Stimulated activated CD8-positive, alpha-beta memory T cell treated with anti-CD3 and anti-CD28 coated beads, Interleukin-4, amount 100 ng/mL, for 48 hours (primary cell): ENCODE measurements around the gene CCNY.

ENCODE experiments used
- DNase-seq: peaks from one replicate; pipeline ENCODE4 v3.0.0-alpha.2; 2020

CCNY gene

GRCh38 chr10:35434533-35434932 lies 98.2 kb downstream of the CCNY start:
- no peak for DNase-seq

GRCh38 chr10:35435824-35436223 lies 99.5 kb downstream of the CCNY start:
- DNase-seq: no peak

- DNase-seq: no peak
Observed at GRCh38 chr10:35437829-35438228, 101.5 kb downstream of the CCNY start.

- no peak for DNase-seq
Observed at GRCh38 chr10:35438718-35439571, 102.6 kb downstream of the CCNY start.

GRCh38 chr10:35440016-35440415 lies 103.7 kb downstream of the CCNY start:
- no peak for DNase-seq

- DNase-seq: no peak
Observed at GRCh38 chr10:35442028-35442427, 105.7 kb downstream of the CCNY start.

- no peak for DNase-seq
Observed at GRCh38 chr10:35442592-35442991, 106.3 kb downstream of the CCNY start.

- no peak for DNase-seq
Observed at GRCh38 chr10:35443858-35444257, 107.5 kb downstream of the CCNY start.

- DNase-seq: no peak
Observed at GRCh38 chr10:35445150-35445884, 109.0 kb downstream of the CCNY start.

- no peak for DNase-seq
Observed at GRCh38 chr10:35446439-35446838, 110.1 kb downstream of the CCNY start.

GRCh38 chr10:35447693-35448407 lies 111.5 kb downstream of the CCNY start:
- no peak for DNase-seq

GRCh38 chr10:35448687-35449662 lies 112.7 kb downstream of the CCNY start:
- DNase-seq: no peak

- DNase-seq: no peak
Observed at GRCh38 chr10:35449944-35450343, 113.6 kb downstream of the CCNY start.

- no peak for DNase-seq
Observed at GRCh38 chr10:35451151-35452016, 115.1 kb downstream of the CCNY start.

GRCh38 chr10:35452171-35452570 lies 115.9 kb downstream of the CCNY start:
- no peak for DNase-seq

GRCh38 chr10:35452847-35453246 lies 116.5 kb downstream of the CCNY start:
- no peak for DNase-seq

GRCh38 chr10:35453855-35454532 lies 117.7 kb downstream of the CCNY start:
- no peak for DNase-seq

GRCh38 chr10:35456153-35456720 lies 119.9 kb downstream of the CCNY start:
- DNase-seq: no peak

GRCh38 chr10:35456784-35457183 lies 120.5 kb downstream of the CCNY start:
- no peak for DNase-seq
